Neural crest cell (in vitro differentiated cells): ENCODE results near the gene KCNG4. TPM values are rescaled to one million over a fixed set of nuclear protein-coding genes. Genes with fewer than 3 reads are reported as not detected.
A peak's percentile ranks its signal among the peaks of the same experiment; 100 is the strongest.

Experiments
- DNase-seq: peaks from one replicate; pipeline ENCODE4 v3.0.0; 2021; ENCODE audit warnings: low read depth, mixed read lengths, low spot score
- H3K27ac Mint-ChIP-seq: one replicate; pipeline ENCODE4 v1.8.0; 2021; ENCODE audit warnings: mild to moderate bottlenecking, mixed read lengths; ENCODE audit not compliant: unreplicated experiment
- H3K27me3 Mint-ChIP-seq: 2 replicates; pipeline ENCODE4 v1.8.0; 2021; ENCODE audit warnings: low read depth, mild to moderate bottlenecking, mixed read lengths
- H3K36me3 Mint-ChIP-seq: 2 replicates; pipeline ENCODE4 v1.8.0; 2021; ENCODE audit warnings: low read depth, mild to moderate bottlenecking, mixed read lengths
- H3K4me1 Mint-ChIP-seq: 2 replicates; pipeline ENCODE4 v1.8.0; 2021; ENCODE audit warnings: mixed read lengths
- H3K4me3 Mint-ChIP-seq: one replicate; pipeline ENCODE4 v1.8.0; 2021; ENCODE audit warnings: mild to moderate bottlenecking, mixed read lengths
- H3K9me3 Mint-ChIP-seq: 2 replicates; pipeline ENCODE4 v1.8.0; 2021; ENCODE audit warnings: mixed read lengths
- CTCF ChIP-seq: fragments of 200-600 bp; sonication (generic); conservative IDR thresholded peaks from 2 replicates; pipeline ENCODE4 v1.5.0; 2021; ENCODE audit warnings: antibody characterized with exemption, mild to moderate bottlenecking
- total RNA-seq: library from RNA; stranded (reverse); gene quantifications from 2 replicates; pipeline ENCODE4 v1.2.1, GENCODE V29; 2021

Gene KCNG4
- total RNA-seq, 1 donor from 2014 or later, result not detected

- no peak for TF ChIP-seq CTCF
- Mint-ChIP-seq H3K4me3 (no peak overlapping the region), H3K9me3 (no peaks in the 10 kb centered on the region), H3K36me3 (no peaks in the 10 kb centered on the region), H3K27ac (no peak overlapping the region), H3K27me3 (peaks cover 3% of the 10 kb centered on the region), H3K4me1 (peaks cover 12% of the 10 kb centered on the region)
- no peak for DNase-seq
Measured at GRCh38 chr16:84271037-84271436, 31.2 kb upstream of the KCNG4 start.

GRCh38 chr16:84270531-84270930 lies 30.7 kb upstream of the KCNG4 start:
- no peak overlapping the region for H3K27ac Mint-ChIP-seq
- no peaks in the 10 kb centered on the region for H3K36me3 Mint-ChIP-seq
- no peaks in the 10 kb centered on the region for H3K9me3 Mint-ChIP-seq
- no peak overlapping the region for H3K4me3 Mint-ChIP-seq
- H3K27me3 Mint-ChIP-seq, result peaks cover 3% of the 10 kb centered on the region
- peaks cover 12% of the 10 kb centered on the region for H3K4me1 Mint-ChIP-seq
- no peak for DNase-seq
- TF ChIP-seq CTCF, result no peak

- Mint-ChIP-seq H3K27ac (no peak overlapping the region), H3K4me1 (peaks cover 12% of the 10 kb centered on the region), H3K4me3 (no peak overlapping the region), H3K36me3 (no peaks in the 10 kb centered on the region), H3K27me3 (peaks cover 3% of the 10 kb centered on the region), H3K9me3 (no peaks in the 10 kb centered on the region)
- DNase-seq, result no peak
- TF ChIP-seq CTCF, result no peak
Measured at GRCh38 chr16:84270071-84270470, 30.3 kb upstream of the KCNG4 start.

- peaks cover 6% of the 10 kb centered on the region for H3K27me3 Mint-ChIP-seq
- no peak for DNase-seq
- H3K4me3 Mint-ChIP-seq, result no peak overlapping the region
Measured at GRCh38 chr16:84268291-84269040, 28.7 kb upstream of the KCNG4 start.

GRCh38 chr16:84267380-84267779 lies 27.6 kb upstream of the KCNG4 start:
- Mint-ChIP-seq H3K27me3 (peaks cover 6% of the 10 kb centered on the region), H3K4me1 (peaks cover 12% of the 10 kb centered on the region), H3K4me3 (no peak overlapping the region)

More at GRCh38 chr16:84268291-84269040, 28.7 kb upstream of the KCNG4 start:
- no peak overlapping the region for H3K27ac Mint-ChIP-seq
- H3K9me3 Mint-ChIP-seq, result no peaks in the 10 kb centered on the region
- no peak for TF ChIP-seq CTCF
- H3K4me1 Mint-ChIP-seq, result peaks cover 12% of the 10 kb centered on the region
- H3K36me3 Mint-ChIP-seq, result no peaks in the 10 kb centered on the region

More at GRCh38 chr16:84267380-84267779, 27.6 kb upstream of the KCNG4 start:
- peak overlapping the region; percentile 37 for H3K27ac Mint-ChIP-seq
- no peak for DNase-seq
- H3K9me3 Mint-ChIP-seq, result no peaks in the 10 kb centered on the region
- no peaks in the 10 kb centered on the region for H3K36me3 Mint-ChIP-seq
- no peak for TF ChIP-seq CTCF
